NT2/D1 (cell line): ENCODE measurements around the gene NUP133.
"Not testable (repeated sequence)": the region's sequence is repeated elsewhere in the genome, so short reads cannot be mapped to it uniquely, and the experiment has no call there.

Experiments
- SUZ12 ChIP-seq: IDR thresholded peaks from 2 replicates; pipeline ENCODE4 v1.6.1; 2011; ENCODE audit not compliant: insufficient read length, insufficient read depth; ENCODE audit errors: extremely low read depth
- ZNF274 ChIP-seq: IDR thresholded peaks from 2 replicates; pipeline ENCODE4 v1.6.1; 2011; ENCODE audit warnings: mild to moderate bottlenecking, low read depth, low read length

- not testable (repeated sequence) for TF ChIP-seq ZNF274, SUZ12
Measured at GRCh38 chr1:229412810-229413209, 95.3 kb downstream of the NUP133 start.
